Ectodermal cell (in vitro differentiated cells): ENCODE data around the gene ELAC1.

Source experiments
- H3K27ac ChIP-seq: 2 replicates; pipeline ENCODE4 v1.7.0; 2013; ENCODE audit warnings: mild to moderate bottlenecking, low read depth, low read length; ENCODE audit not compliant: insufficient read depth, poor library complexity, severe bottlenecking
- H3K27me3 ChIP-seq: 2 replicates; pipeline ENCODE4 v1.7.0; 2013; ENCODE audit warnings: mild to moderate bottlenecking, low read length; ENCODE audit not compliant: insufficient read depth, control insufficient read depth, poor library complexity, severe bottlenecking
- H3K36me3 ChIP-seq: one replicate; pipeline ENCODE4 v1.7.0; 2013; ENCODE audit warnings: low read length; ENCODE audit not compliant: control insufficient read depth, insufficient read depth
- H3K4me1 ChIP-seq: one replicate; pipeline ENCODE4 v1.7.0; 2013; ENCODE audit warnings: low read length; ENCODE audit not compliant: control insufficient read depth, insufficient read depth
- H3K4me3 ChIP-seq: 2 replicates; pipeline ENCODE4 v1.7.0; 2013; ENCODE audit warnings: low read depth, low read length, control low read depth; ENCODE audit not compliant: insufficient read depth
- H3K9me3 ChIP-seq: 2 replicates; pipeline ENCODE4 v1.7.0; 2013; ENCODE audit warnings: mild to moderate bottlenecking, low read length, moderate library complexity; ENCODE audit not compliant: control insufficient read depth
- WGBS, 2 experiments: methylation state at CpG; one replicate each; pipeline ENCODE4 v1.1.7; 2013; ENCODE audit warnings: missing lambda C conversion rate in 2 of 2; 5-methylcytosine and 5-hydroxymethylcytosine counted together

ELAC1 gene

GRCh38 chr18:51032193-51032592 is 64.4 kb downstream of the ELAC1 start:
- WGBS, 2 experiments: 58 to 59% methylated on average over 4 to 5 of the region's 5 CpGs
- no peaks in the 10 kb centered on the region for H3K36me3 ChIP-seq
- no peak overlapping the region for H3K27ac ChIP-seq
- H3K4me3 ChIP-seq: peak overlapping the region; percentile 83
- no peaks in the 10 kb centered on the region for H3K27me3 ChIP-seq
- H3K9me3 ChIP-seq: no peaks in the 10 kb centered on the region
- no peaks in the 10 kb centered on the region for H3K4me1 ChIP-seq

GRCh38 chr18:51037230-51037629 is 69.4 kb downstream of the ELAC1 start:
- H3K4me1 ChIP-seq: no peaks in the 10 kb centered on the region

More at GRCh38 chr18:51037230-51037629, 69.4 kb downstream of the ELAC1 start:
- Histone ChIP-seq H3K27me3 (no peaks in the 10 kb centered on the region), H3K4me3 (no peak overlapping the region), H3K36me3 (no peaks in the 10 kb centered on the region), H3K27ac (no peak overlapping the region), H3K9me3 (no peaks in the 10 kb centered on the region)
- WGBS, 2 experiments: 80 to 100% methylated on average over 1 to 2 of the region's 2 CpGs
